GM18873 (cell line): Measurements from ENCODE around the gene MNX1.

ENCODE experiments used
- ATAC-seq: cut with Tn5 transposase; IDR thresholded peaks from one replicate; pipeline ENCODE4 v1.9.1; 2021; ENCODE audit warnings: mild to moderate bottlenecking, moderate library complexity, moderate number of reproducible peaks; ENCODE audit not compliant: unreplicated experiment, low FRiP score

MNX1 gene

DNA sequence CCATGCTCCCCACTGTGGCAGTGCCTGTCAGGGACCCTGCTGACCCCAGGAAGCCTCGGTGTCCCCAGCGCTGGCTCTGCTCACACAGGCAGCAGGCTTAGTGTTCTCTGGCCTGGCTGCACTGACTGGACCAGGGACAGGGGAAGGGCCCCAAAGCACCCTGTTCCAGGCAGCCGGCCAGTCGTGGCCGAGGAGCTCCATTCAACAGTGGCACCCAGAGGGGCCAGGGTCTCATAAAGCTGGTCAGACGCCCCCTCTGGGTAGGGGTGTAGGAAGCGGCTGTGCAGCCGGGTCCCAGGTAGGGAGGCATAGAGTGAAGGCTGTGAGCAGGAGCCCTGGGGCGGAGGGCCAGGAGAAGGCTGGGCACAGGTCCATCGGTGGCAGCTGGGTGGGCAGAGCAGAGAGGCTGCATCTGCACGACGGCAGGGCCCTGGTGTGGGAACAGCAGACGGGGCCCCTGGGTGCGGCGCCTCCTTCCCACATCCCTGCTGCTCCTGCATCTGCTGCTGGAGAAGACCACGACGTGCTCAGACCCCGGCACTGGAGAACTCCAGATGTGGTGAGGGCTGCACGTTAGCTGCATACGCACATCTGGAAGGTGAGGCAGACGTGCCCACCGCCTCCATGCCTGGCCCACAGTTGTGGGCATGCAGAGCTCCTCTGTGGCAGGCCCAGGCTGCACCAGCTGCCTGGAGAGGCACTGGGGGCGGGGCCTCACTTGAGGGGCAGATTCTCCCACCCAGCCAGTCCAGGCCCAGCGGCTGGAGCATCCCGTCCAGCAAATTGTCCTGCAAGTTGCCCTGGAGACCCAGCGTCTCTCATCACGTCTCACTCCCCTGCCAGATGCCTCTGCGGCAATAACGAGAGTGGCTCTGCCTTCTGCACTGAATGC, 25.1 kb downstream of the MNX1 start:
- no peak for ATAC-seq

DNA sequence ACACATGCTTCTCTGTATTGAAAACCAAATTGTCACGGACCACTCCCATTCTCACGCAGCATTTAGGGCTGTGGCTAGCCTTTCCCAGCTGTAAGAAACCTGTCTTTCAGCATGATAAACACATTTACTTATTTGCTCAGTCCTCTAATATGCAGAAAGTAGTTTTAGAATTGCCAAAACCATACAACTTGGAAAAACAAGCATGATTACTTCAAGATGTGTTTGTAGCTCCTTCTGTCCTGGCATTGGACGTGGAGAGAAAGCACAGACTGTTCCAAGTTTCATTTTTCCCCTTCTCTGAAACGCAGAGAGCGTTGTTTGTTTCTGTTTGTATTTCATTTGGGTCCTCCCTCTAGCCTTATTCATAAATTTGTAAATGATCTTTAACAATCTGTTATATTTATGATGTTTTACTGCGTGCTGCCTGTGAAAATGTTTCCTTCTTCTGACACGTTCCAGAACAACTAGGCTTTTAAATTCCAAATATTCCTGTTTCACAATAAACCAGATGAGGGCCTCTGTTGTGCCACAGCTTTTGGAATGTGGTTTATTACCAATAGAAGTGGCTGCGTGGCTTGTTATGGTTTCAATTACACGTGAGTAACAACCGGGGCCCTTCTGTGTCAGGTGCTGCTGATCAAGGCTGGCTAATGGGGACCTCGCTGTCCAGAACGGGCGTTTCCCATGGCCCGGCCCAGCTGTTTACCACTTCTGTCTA, 26.1 kb downstream of the MNX1 start:
- ATAC-seq, result no peak

DNA sequence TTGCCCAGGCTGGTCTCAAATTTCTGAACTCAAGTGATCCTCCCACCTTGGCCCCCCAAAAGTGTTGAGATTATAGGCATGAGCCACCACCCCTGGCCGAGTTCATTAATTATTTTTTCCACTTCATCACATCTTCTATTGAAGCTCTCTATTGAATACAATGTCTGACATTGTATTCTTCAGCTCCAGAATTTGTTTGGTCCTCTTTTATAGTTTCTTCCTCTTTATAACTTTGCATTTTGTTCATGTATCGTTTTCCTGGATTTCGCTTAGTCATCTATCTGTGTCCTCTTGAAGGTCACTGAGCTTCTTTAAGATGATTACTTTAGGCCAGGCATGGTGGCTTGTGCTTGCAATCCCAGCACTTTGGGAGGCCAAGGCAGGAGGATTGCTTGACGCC, 30.8 kb downstream of the MNX1 start:
- no peak for ATAC-seq

DNA sequence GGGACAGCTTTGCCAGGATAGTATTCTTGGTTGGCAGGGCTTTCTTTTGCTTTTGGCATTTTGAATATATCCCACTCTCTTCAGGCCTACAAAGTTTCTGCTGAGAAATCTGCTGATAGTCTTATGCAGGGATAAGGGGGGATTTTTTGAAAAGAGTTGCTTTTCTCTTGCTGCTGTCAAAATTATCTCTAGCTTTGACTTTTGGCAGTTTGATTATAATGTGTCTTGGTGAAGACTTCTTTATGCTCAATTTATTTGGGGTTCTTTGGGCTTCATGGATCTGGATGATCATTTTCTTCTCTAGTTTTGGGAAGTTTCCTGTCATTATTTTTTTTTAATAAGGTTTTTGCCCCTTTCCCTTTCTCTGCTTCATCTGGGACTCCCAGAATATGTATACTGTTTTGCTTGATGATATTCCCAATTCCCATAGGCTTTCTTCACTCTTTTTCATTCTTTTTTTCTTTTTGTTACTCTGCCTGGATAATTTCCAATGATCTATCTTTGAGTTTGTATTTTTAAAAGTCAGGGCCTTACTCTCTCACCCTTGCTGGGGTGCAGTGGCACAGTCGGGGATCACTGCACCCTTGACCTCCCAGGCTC, 31.4 kb downstream of the MNX1 start:
- no peak for ATAC-seq

DNA sequence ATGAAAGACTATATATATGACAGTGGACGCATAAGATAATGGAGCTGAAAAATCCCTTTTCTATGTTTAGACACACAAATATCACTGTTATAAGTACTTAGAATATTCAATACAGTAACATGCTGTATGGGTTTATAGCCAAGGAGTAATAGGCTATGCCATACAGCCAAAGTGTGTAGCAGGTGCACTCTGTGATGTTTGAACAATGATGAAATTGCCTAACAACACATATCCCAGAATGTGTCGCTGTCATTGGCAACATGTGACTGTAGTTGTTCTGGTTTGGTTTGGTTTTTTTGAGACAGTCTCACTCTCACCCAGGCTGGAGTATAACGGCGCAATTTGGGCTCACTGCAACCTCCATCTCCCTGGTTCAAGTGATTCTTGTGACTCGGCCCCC, 34.8 kb downstream of the MNX1 start:
- ATAC-seq, result no peak

- ATAC-seq, result no peak
Observed at GRCh38 chr7:156969972-156970420, 40.5 kb downstream of the MNX1 start.

DNA sequence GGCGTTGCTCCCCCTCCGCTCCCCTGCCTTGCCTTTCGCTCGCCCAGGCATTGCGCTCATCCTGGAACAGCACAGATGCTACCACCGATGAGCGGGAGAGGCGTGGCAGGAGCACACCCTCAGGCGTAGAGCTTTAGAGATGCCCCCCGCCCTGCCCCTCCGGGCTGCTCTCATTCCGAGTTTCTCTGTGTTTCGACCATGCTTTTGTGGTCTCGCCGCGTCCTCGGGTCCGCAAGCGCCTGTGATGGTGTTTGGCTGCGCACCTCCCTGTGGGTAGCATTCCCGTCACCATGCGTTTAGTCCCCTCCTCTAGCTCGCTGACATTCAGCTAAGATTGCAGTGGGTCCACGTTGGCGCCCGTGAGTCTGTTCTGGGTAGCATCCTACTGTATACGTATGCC, 42.3 kb downstream of the MNX1 start:
- no peak for ATAC-seq

- ATAC-seq, result no peak
Observed at GRCh38 chr7:156966387-156966786, 44.1 kb downstream of the MNX1 start.

DNA sequence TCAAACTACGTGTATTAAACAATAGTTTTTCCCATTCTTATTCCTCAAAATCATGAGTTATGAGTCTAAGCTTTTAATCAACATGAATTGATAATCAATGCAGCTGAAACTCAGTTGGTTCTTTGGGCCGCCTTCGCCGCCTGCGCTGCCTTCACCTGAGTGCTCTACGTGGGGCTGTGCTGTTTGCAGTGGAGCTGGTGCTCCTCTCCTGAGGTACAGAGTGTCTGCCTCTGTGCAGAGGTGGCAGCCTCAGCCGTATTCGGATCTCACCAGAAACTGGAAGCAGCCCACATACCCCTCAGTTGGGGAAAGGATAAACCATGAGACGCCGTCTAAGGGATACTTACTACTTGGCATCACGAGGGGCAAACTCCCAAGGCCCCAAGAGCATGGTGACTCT, 45.5 kb downstream of the MNX1 start:
- ATAC-seq, result no peak

DNA sequence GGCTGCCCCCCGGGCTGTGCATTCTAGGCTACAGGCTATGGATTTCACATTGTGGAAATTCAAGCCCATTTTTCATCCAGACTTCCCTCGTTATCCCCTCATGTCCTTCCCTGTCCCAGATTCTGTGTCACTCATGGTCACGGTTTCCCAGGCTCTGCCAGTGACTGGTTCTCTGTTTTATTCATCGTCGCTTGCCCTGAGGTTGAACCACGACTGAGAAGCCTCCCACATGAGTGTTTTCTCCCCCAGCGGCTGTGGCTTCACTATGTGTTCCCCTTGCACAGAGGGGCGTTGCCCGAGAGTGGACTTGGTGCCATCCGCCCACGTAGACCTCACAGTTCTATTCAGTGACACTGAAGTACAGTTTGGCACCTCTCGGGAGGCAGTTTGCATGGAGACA, 47.0 kb downstream of the MNX1 start:
- ATAC-seq, result no peak

DNA sequence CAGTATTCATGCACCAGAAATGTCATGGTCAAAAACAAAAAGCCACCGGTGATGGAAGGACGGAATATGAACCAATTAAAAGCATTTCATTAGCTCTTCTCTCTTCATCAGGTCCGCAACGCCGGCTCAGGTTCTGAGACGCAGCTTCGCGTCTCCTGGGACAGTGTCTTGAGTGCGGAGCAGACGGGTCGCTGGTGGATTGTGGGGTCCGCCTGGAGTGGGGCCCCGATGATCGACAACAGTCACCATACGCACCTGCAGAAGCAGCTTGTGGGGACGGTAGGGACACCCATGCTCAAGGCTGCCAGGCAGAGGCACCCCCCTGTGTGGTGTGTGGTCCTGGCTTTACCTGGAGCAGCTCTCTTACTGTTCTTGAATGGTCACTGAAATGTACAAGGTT, 47.6 kb downstream of the MNX1 start:
- no peak for ATAC-seq

DNA sequence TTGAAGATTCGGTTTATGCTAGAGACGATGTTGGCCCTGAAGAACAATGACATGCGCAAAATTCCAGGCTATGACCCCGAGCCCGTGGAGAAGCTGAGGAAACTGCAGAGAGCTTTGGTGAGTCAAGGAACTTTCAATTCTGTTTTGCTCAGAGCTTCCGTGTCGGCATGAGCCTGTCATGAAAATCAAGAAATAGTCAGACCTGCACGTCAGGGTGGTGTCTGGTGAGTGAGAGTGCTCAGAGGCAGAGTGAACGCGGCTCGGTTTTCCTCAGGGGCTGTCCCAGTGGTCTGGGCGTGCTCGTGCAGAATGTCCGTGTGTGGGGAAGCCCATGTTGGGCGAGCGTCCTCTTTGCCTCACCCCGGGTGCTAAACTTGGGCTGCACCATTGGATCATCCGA, 48.3 kb downstream of the MNX1 start:
- no peak for ATAC-seq

DNA sequence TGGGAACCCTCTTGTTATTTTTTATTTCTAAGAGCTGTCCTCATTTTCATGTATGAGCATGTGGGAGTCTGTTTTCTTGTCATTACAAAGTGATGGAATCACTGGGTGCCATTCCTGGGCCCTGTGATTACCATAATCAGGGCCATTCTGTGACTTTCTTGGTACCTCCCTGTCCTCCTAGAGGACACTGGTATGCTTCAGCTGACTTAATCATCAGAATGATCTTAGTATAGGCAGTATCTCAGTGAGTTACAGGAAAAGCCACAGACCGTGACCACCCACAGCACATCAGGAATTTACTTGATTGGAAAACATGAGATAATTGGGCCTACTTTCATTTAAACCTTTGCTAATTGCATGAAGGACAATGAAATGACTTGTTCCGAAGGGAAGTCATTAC, 53.7 kb downstream of the MNX1 start:
- no peak for ATAC-seq

- no peak for ATAC-seq
Observed at GRCh38 chr7:156954941-156955340, 55.5 kb downstream of the MNX1 start.
